Inflammatory macrophage (primary cell): ENCODE data around the gene CGGBP1.

ENCODE experiments used
- DNase-seq, 2 donors: peaks; one replicate each; pipeline ENCODE4 v3.0.0-alpha.2; 2020 to 2022
- total RNA-seq, 18 experiments: gene quantifications; one replicate each; lab custom pipeline; 2026; ENCODE audit warnings: mixed read lengths in 6 of 18, inconsistent platforms in 2 of 18; lab: John Stamatoyannopoulos, UW

Gene CGGBP1
- 52.7 to 163 (median 95.5) reads per million in 18 experiments for total RNA-seq

DNA sequence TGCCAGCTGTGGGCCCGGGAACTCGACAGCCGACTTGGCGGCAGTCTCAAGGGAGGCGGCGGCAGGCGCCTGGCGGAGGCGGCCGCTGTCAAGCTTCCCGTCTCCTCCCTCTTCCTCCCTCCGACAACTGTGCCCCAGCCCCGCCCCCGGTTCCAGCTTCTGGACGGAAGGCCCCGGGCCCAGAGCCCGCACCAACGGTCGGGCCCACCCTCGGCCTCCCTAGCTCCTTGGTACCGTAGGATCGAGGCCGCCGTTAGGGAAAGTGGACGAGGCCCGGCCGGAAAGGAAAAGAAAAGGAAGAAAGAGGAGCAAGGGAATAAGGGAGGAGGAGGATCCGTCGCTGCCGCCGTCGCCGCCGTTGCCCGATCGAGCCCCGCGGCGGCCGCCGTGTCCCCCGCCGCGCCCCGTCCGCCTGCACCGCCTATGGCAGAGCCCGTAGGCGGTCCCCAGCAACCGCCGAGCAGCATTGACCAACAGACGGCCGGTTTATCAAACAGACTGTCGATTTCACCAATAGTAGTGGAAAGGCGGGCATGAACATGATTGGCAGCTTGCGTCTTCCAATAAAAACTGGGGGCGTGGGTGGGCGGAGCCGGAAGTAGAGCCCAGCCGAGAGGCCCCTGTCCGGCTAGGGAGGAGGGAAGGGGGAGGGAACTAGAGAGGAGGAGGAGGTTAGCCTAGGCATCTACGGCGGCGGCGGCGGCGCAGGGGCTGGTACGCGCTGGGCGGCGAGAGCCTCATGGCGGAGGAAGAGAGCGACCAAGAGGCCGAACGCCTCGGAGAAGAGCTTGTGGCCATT lies at the start of gene CGGBP1, which contains the start of gene ZNF654:
Gene CGGBP1 (minus strand): TSS at position 425 of the 799 bp plus-strand sequence. CDS start 3,029 bp downstream, outside the sequence.
Gene ZNF654 (plus strand): TSS at position 675 of the 799 bp plus-strand sequence. CDS start 65 bp downstream, at position 740.
- DNase-seq, result peak; percentile 100

DNA sequence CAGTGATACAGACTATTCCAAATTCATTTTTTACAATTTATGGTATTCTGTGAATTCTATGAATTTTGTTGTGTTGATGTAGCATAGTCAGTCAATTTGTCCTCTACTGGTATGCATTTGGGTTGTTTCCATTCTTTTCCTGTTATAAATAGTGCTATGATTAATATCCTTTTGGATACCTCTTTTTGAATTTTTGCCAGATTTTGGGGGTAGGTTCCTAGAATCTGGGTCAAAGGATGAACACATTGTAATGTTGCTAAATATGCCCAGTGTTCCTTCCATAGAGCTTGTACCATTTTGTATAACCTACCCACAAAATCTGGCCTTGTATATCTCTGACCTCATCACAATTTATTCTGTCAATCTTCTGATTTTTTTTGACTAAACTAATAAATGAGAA lies 46.5 kb upstream of the CGGBP1 start:
- DNase-seq, result no peak

GRCh38 chr3:88101142-88101541 lies 42.3 kb upstream of the CGGBP1 start:
- no peak for DNase-seq

- no peak for DNase-seq
Measured at GRCh38 chr3:88093266-88093665, 34.5 kb upstream of the CGGBP1 start.

DNA sequence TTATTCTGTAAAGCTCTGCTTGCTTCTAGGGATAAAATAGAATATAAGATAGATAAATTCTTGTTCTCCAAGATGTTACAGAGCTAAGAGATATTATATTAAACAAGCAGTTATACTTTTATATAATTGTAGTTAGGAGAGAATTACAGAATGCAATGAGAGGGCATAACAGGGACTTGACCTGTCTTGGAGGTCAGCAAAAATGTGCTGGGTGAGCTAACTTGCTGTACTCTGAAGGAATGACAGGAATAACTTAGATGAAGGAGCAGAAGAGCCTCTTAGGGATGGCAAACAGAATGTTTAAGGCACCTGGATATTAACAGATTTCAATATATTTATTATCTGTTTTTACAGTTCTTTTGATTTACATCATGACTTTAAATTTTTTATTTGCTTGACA lies 33.5 kb upstream of the CGGBP1 start:
- no peak for DNase-seq

- no peak for DNase-seq
Measured at GRCh38 chr3:88090681-88091080, 31.9 kb upstream of the CGGBP1 start.

- no peak for DNase-seq
Measured at GRCh38 chr3:88084097-88084501, 25.3 kb upstream of the CGGBP1 start.

GRCh38 chr3:88082854-88083253 lies 24.0 kb upstream of the CGGBP1 start:
- DNase-seq, result no peak

- DNase-seq, result no peak
Measured at GRCh38 chr3:88078932-88079331, 20.1 kb upstream of the CGGBP1 start.

GRCh38 chr3:88076712-88077111 lies 17.9 kb upstream of the CGGBP1 start:
- no peak for DNase-seq

GRCh38 chr3:88075497-88075896 lies 16.7 kb upstream of the CGGBP1 start:
- no peak for DNase-seq

GRCh38 chr3:88075072-88075471 lies 16.3 kb upstream of the CGGBP1 start:
- no peak for DNase-seq

GRCh38 chr3:88061746-88062145 lies 2.9 kb upstream of the CGGBP1 start:
- DNase-seq, result peak; percentile 41 to 72

DNA sequence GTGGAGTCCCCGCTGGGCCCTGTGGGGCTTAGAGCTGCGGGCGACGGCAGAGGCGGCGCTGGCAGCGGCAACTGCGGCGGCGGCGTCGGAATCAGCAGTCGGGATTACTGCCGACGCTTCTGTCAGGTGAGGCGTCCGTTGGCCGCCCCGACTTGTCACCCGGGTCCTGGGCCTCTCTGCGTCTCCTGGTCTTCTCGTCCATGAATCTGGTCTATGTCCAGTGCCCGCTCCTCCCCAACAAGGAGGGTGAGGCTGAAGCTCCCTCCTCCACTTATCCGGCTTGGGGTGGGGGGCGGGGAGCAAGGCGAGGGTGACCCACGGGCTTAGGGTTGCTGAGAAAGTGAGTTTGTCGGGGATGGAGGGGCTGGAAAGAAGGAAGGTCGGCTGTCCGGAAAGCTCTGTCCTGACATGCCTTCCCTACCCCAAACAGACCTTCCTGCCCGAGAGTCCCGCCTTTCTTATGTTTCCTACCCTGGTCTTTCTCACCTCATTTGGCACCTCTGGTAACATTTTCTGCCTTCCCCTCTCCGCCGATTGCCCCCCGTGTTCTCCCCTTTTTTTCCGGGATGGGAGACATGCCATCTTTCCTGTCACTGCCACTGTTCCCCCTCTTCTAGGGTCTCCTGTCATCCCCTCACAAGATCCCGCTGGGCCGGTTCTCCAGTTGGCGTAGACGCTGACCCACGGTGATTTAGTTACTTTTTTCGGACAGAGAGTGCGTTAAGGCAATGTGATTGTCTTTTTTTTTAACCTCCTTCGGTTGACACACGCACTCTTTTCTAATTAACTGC lies 770 bp upstream of the CGGBP1 start:
- no peak for DNase-seq

GRCh38 chr3:88058306-88058580 lies 562 bp downstream of the CGGBP1 start:
- no peak for DNase-seq

GRCh38 chr3:88057630-88058305 lies 1.0 kb downstream of the CGGBP1 start:
- DNase-seq, result peak; percentile 7 to 8

GRCh38 chr3:88046766-88047165 lies 12.0 kb downstream of the CGGBP1 start:
- DNase-seq, result peak; percentile 42 to 52

DNA sequence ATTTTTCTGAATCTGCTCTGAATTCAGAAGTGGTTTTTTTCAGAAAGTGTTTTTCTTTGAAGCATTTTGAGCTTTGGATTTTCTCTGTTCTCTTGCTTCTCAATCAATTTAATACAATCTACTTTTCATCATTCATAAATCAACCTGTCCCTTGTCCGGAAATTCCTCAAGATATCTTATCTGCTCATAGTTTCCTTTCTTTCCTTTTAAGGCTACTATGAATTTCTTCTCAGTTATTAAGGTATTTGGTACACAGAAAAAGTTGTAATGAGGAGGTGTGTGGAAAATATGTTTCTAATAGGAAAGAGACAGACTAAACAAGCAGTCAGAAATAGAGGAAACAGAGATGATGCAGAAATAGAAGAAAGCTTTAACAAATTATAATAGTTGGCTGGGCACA lies 14.4 kb downstream of the CGGBP1 start:
- no peak for DNase-seq

GRCh38 chr3:88041005-88041404 lies 17.8 kb downstream of the CGGBP1 start:
- no peak for DNase-seq

DNA sequence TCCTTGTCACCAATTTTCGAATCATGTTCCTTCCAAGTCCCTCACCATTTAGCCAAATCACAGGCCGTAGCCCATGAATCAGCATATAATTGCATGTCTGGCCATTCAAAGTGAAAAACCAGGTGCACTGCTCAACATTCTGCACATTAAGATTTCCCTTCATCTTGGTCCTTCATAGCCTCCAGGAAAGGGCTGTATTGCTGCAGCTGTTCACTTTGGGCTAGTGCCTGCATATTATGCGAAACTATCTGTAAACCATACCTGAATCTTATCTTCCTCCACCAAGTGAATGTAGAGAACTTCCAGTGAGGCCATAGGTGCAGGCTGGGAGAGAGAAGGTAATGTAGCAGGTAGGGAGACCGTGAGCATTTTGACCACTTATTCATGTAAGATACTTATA lies 18.3 kb downstream of the CGGBP1 start:
- DNase-seq, result no peak

- peak; percentile 43 to 54 for DNase-seq
Measured at GRCh38 chr3:88038566-88038965, 20.2 kb downstream of the CGGBP1 start.

DNA sequence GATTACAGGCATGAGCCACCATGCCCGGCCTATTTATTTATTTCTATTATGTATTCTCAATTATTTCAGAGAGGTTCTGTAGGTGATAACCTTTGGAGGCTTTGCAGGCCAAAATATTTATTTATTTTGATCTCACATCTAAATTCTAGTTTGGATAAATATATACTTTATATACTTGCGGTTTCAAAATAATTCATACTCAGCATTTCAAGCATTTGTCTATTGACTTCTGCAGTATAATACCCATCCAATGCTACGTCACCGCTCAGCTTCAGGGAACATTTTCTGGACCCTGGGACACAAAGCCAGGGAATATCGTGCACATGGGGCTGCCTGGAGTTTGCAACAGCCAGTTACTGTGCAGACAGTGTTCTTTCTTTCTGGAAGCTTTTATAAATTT lies 22.6 kb downstream of the CGGBP1 start:
- no peak for DNase-seq
